Right renal pelvis (tissue), 4 donors: ENCODE measurements around the gene AFF1. TPM values are rescaled to one million over a fixed set of nuclear protein-coding genes. Genes with fewer than 3 reads are reported as not detected.

Experiments used
- DNase-seq, 4 donors: peaks; one replicate each; pipeline ENCODE4 v3.0.0-alpha.2; 2013; ENCODE audit warnings: low read depth in 4 of 4, low spot score in 3 of 4, missing footprints in 1 of 4
- polyA plus RNA-seq, 4 donors: library from polyadenylated mRNA; unstranded; fragments of 120-200 nt; gene quantifications; one replicate each; pipeline ENCODE4 v1.2.1, GENCODE V29; 2013; ENCODE audit not compliant: insufficient read length in 4 of 4

Gene AFF1
- polyA plus RNA-seq, 4 donors: 44.1 to 59.5 (median 50.1) TPM

DNA sequence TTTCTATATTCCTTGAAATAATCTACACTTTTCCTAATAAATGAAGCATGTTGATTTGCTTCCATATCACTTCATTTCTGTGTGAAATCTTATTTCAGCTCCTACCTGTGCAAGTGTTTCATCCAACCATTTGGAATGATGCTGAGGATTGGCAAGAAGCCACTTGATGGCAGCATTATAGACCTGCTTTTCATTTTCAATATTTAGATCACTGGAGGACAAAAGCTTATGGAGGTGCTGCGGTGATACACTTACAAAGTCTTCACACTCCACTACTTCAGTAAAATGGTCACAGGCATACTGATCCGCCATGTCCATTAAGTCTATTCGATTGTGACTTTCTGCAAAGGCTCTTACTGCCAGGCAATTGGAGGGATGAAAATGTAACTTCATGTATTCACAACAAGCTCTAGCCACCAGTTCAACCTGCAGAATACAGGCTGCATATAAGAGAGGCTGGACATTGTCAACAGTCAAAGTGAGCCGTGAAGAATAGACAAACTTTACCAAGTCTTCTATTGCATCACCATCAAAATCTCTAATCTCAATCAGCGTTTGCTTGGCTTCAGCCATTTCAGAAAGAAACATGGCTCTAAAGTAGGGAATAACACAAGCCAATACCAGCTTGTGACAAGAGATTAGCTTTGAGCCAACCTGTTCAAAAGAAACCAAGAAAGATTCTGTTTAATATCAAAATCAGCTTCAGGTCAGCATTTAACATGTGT is 250.5 kb downstream of the AFF1 start:
- DNase-seq: no peak

DNA sequence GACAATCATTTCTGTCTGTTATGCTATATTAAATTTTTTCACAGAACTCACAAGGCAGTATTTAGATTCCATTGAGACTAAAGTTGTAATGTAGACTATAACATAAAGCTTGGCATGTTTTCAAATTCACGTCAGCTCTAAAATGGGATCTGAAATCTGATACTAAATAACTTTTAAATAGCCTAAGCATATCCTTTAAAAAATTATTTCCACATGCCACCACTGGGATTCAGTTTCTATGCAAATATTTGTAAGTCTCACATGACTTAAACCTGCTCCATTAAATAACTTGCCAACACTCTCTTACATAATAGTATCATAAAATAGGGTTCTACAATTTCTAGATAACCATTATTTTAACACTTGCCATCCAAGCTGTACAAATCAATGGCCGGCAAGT is 253.2 kb downstream of the AFF1 start:
- DNase-seq: peak in 1 of 4 donors; percentile 5

DNA sequence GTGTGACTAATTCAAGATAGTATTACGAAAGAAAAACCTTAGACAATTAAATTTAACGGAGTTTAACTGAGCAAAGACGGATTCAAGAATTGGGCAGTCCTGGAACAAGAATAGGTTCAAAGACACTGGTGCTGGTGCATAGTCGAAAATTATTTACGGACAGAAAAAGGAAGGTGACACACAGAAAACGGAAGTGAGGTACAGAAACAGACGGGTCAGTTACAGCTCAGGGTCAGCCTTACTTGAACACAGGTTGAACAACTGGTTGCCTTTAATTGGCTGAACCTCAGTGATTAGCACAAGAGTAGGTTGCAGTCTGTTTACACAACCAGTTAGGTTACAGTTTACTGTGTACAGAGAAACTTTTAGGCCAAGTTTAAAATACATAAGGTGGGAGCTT is 254.1 kb downstream of the AFF1 start:
- DNase-seq: no peak

Other genes with a start within 250 kb of the AFF1 start
- under 1 TPM; 0.11 to 0.17 (median 0.13) TPM for gene SLC10A6, start 85.6 kb upstream of the AFF1 start, polyA plus RNA-seq
- gene C4orf36, start 42.6 kb upstream of the AFF1 start, polyA plus RNA-seq: 1 to 10 TPM in 3 of 4 donors, under 1 TPM in 1; 0.49 to 2.3 (median 1.6) TPM